Adrenal gland (tissue), 12 donors: ENCODE results near the gene NFATC2IP. TPM values are rescaled to one million over a fixed set of nuclear protein-coding genes. Genes with fewer than 3 reads are reported as not detected.
A peak's percentile ranks its signal among the peaks of the same experiment; 100 is the strongest.

Experiments
- DNase-seq, 7 donors: peaks; one replicate each; pipeline ENCODE4 v3.0.0-alpha.2; 2019 to 2020
- H3K27ac ChIP-seq, 5 donors: fragments of 200-600 bp; sonication (generic) in 4 of 5; 1 replicate in 3 of 5; 2 replicates in 2 of 5; pipeline versions ENCODE4 v1.5.1 to v1.8.0; 2016 to 2020; ENCODE audit warnings: mild to moderate bottlenecking in 1 of 5
- H3K27me3 ChIP-seq: fragments of 200-600 bp; 2 replicates; pipeline ENCODE4 v1.8.0; 2021
- H3K36me3 ChIP-seq, 2 donors: fragments of 200-600 bp; replicated peaks in 1 of 2; 1 replicate in 1 of 2; 2 replicates in 1 of 2; pipeline versions ENCODE4 v1.5.1 to v1.8.0; 2018 to 2022
- H3K4me1 ChIP-seq, 2 donors: fragments of 200-600 bp; replicated peaks in 1 of 2; 1 replicate in 1 of 2; 2 replicates in 1 of 2; pipeline versions ENCODE4 v1.5.1 to v1.8.0; 2018 to 2021
- H3K4me3 ChIP-seq, 4 donors: fragments of 200-600 bp; sonication (generic) in 3 of 4; one replicate each; pipeline ENCODE4 v1.5.1; 2016 to 2018
- H3K9me3 ChIP-seq, 3 donors: fragments of 200-600 bp; sonication (generic) in 1 of 3; replicated peaks in 1 of 3; 1 replicate in 2 of 3; 2 replicates in 1 of 3; pipeline versions ENCODE4 v1.5.1 to v1.8.0; 2016 to 2021
- CTCF ChIP-seq, 6 experiments: fragments of 450-650 bp in 4 of 6; fragments of 200-600 bp in 2 of 6; sonication (generic) in 1 of 6; IDR thresholded peaks; 1 replicate in 5 of 6; 2 replicates in 1 of 6; pipeline versions ENCODE4 v1.5.1 to v1.8.0; 2016 to 2021; ENCODE audit warnings: antibody characterized with exemption in 6 of 6, mild to moderate bottlenecking in 2 of 6, moderate library complexity in 1 of 6
- POLR2A ChIP-seq, 2 donors: fragments of 450-650 bp; IDR thresholded peaks; one replicate each; pipeline ENCODE4 v1.6.1; 2017; ENCODE audit warnings: antibody characterized with exemption in 2 of 2, mild to moderate bottlenecking in 2 of 2, moderate library complexity in 1 of 2
- WGBS, 4 donors: extraction: QIAGEN DNeasy Blood & Tissue Kit in 2 of 4; methylation state at CpG; one replicate each; pipeline versions ENCODE4 v1.1.5 to v1.1.7; 2013 to 2017; 5-methylcytosine and 5-hydroxymethylcytosine counted together
- intact Hi-C, 2 donors: fragments of 100-400 bp; cut with DNase I; formaldehyde crosslinking; loops; one replicate each; pipeline versions ENCODE4 v1.14.1 to v1.15.0; 2022 to 2023
- polyA plus RNA-seq, 3 donors: library from polyadenylated mRNA; stranded (reverse); fragments of 200-250 nt in 2 of 3; fragments of 350-450 nt in 1 of 3; fragmentation: Illumina TruSeq in 1 of 3; extraction: RNeasy Lipid Tissue Mini Kit (QIAGEN cat#74804) in 1 of 3; gene quantifications; one replicate each; pipeline ENCODE4 v1.2.3, GENCODE V29; 2013 to 2014
- total RNA-seq, 9 donors: library from RNA; depleted of rRNA in 4 of 9; stranded (reverse); fragments of >200 nt in 4 of 9; fragments of 120-200 nt in 1 of 9; fragmentation: NEBNext Ultra II Directional in 1 of 9; extraction: Animal tissue kit (Norgen Biotek cat#: 25700) in 1 of 9; gene quantifications; one replicate each; pipeline versions ENCODE4 v1.1.0 to v1.2.4, GENCODE V29; 2013 to 2023
- donor health status: healthy with polysubstance abuse.
- donor health status: Bipolar disorder and iron deficiency.
- donor health status: DM: yes; HTN: yes; CAD: no.
- donor health status: DM: no; HTN: no; CAD: no.
- donor health status: DM: no; HTN: no; CAD: no.
- donor health status: DM: yes; HTN: yes; CAD: no.

NFATC2IP gene
- total and polyA plus RNA-seq, 12 donors = 7.7 to 25.2 (median 17.1) TPM

- Histone ChIP-seq H3K27ac (no peak overlapping the region), H3K9me3 (no peaks in the 10 kb centered on the region), H3K27me3 (no peaks in the 10 kb centered on the region), H3K4me1 (peaks cover 5 to 10% of the 10 kb centered on the region in 2 donors), H3K4me3 (no peak overlapping the region), H3K36me3 (no peaks in the 10 kb centered on the region)
- no peak for TF ChIP-seq CTCF (IDR thresholded peaks at IDR 0.05)
- no peak for TF ChIP-seq POLR2A (IDR thresholded peaks at IDR 0.05)
- intact Hi-C loops = loop anchor here in 1 of 2 donors (5.0 kb wide), 1 partner anchor 124 kb away; the partner anchor contains the start of gene ATXN2L
- DNase-seq = no peak
- 51 to 56% (median 53%) methylated on average over 4 of the region's 4 CpGs for WGBS, 4 donors
Observed at GRCh38 chr16:28946681-28947080, 4.1 kb upstream of the NFATC2IP start.

- no peaks in the 10 kb centered on the region for H3K27me3 ChIP-seq
- H3K9me3 ChIP-seq = no peaks in the 10 kb centered on the region
- peak in 2 of 7 donors; percentile 35 to 37 for DNase-seq
- H3K27ac ChIP-seq = peak overlapping the region in 4 of 5 donors; percentile 55 to 79 (median 68)
- H3K36me3 ChIP-seq = peaks cover 0 to 30% of the 10 kb centered on the region in 2 donors
- intact Hi-C loops = no loop called here
- 0 to 3% (median 2%) methylated on average over 10 to 17 of the region's 17 CpGs for WGBS, 4 donors
- peaks cover 0 to 7% of the 10 kb centered on the region in 2 donors for H3K4me1 ChIP-seq
- H3K4me3 ChIP-seq = peak overlapping the region; percentile 50 to 78 (median 71)
- TF ChIP-seq POLR2A (IDR thresholded peaks at IDR 0.05) = no peak
- no peak for TF ChIP-seq CTCF (IDR thresholded peaks at IDR 0.05)
Observed at GRCh38 chr16:28951410-28951943, 740 bp downstream of the NFATC2IP start.

GRCh38 chr16:28958216-28958615 is 7.5 kb downstream of the NFATC2IP start:
- Histone ChIP-seq H3K27ac (no peak overlapping the region), H3K4me1 (no peaks in the 10 kb centered on the region), H3K36me3 (peaks cover 0 to 75% of the 10 kb centered on the region in 2 donors), H3K9me3 (no peaks in the 10 kb centered on the region), H3K27me3 (no peaks in the 10 kb centered on the region), H3K4me3 (no peak overlapping the region)
- intact Hi-C loops = no loop called here
- no peak for DNase-seq
- 93 to 95% (median 94%) methylated on average over 8 to 9 of the region's 9 CpGs for WGBS, 4 donors
- TF ChIP-seq POLR2A (IDR thresholded peaks at IDR 0.05) = no peak
- no peak for TF ChIP-seq CTCF (IDR thresholded peaks at IDR 0.05)

DNA sequence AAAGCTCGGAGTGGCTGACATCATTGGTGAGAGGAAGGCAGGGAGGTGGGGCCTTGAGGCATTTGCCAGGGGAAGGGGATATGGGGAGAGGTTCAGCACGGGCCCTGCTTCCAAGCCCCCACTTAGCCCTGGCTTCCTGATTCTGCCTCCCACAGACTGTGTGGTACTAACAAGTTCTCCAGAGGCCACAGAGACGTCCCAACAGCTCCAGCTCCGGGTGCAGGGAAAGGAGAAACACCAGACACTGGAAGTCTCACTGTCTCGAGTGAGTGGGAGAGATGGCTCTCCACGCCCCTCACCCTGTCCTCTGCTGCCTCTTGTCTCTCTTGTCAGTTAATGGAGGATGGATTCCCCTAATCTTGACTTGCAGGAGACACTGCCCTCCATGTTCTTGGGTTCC is 8.1 kb downstream of the NFATC2IP start:
- no peak overlapping the region for H3K27ac ChIP-seq
- WGBS, 4 donors = 85 to 100% (median 93%) methylated on average over 2 to 6 of the region's 6 CpGs
- intact Hi-C loops = no loop called here
- TF ChIP-seq POLR2A (IDR thresholded peaks at IDR 0.05) (no peak), CTCF (IDR thresholded peaks at IDR 0.05) (no peak)
- H3K4me3 ChIP-seq = no peak overlapping the region
- peaks cover 0 to 77% of the 10 kb centered on the region in 2 donors for H3K36me3 ChIP-seq
- no peak for DNase-seq
- H3K9me3 ChIP-seq = no peaks in the 10 kb centered on the region
- no peaks in the 10 kb centered on the region for H3K27me3 ChIP-seq
- H3K4me1 ChIP-seq = no peaks in the 10 kb centered on the region
